A673 (cell line): ENCODE data around the gene KLRC4.

Source experiments
- EZH2 ChIP-seq: fragments of 200-600 bp; sonication (generic); IDR thresholded peaks from 2 replicates; pipeline ENCODE4 v1.6.1; 2017; ENCODE audit warnings: borderline replicate concordance, low read depth, mild to moderate bottlenecking, mixed read lengths, antibody characterized with exemption, low read length; ENCODE audit not compliant: poor library complexity, severe bottlenecking
- TF ChIP-seq, protein P1 (sequence below): fragments of 300-800, 200-600 bp; sonication (generic); conservative IDR thresholded peaks from 2 replicates; pipeline ENCODE4 v1.5.1; 2017; ENCODE audit warnings: low read depth, mild to moderate bottlenecking, antibody characterized with exemption, low read length, moderate library complexity, mixed read lengths

DNA sequence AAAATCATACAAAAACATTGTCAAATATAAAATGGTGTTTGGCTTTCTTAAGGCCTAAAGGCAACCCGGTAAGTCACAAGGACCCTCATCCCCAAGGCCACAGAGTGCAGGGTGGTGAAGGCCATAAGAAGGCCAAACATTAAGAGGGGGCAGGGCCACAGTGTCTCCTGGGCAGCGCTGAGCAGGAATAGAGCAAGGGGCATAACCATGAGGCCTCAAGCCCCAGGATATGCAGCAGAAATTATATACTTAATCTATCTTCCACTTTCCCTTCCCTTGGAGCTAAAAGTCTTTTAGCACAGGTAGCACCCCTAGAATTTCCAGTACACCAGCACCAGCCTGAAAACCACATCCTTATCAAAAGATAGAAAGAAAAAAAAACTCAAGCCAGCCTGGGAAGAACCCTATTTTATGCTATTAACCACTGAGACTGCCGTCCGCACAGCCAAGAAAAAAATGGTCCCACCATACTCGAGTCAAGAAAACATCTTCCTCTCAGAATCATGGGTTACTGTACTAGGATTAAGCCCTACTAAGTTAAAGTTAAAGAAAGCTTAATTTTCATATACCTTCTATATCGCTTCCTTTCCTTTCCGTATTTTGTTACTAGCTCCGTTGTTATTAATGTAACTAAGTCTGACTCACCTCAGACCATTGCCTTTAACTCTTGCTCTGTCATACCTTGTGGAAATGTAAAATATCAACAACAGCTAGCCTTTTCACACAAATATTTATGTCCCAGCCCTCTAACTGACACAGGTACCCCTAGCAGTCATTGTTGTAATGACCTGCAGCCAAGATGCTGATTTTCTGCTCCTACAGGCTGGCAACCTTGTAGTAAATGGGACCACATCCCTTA lies 39.8 kb downstream of the KLRC4 start:
- TF ChIP-seq, protein P1, sequence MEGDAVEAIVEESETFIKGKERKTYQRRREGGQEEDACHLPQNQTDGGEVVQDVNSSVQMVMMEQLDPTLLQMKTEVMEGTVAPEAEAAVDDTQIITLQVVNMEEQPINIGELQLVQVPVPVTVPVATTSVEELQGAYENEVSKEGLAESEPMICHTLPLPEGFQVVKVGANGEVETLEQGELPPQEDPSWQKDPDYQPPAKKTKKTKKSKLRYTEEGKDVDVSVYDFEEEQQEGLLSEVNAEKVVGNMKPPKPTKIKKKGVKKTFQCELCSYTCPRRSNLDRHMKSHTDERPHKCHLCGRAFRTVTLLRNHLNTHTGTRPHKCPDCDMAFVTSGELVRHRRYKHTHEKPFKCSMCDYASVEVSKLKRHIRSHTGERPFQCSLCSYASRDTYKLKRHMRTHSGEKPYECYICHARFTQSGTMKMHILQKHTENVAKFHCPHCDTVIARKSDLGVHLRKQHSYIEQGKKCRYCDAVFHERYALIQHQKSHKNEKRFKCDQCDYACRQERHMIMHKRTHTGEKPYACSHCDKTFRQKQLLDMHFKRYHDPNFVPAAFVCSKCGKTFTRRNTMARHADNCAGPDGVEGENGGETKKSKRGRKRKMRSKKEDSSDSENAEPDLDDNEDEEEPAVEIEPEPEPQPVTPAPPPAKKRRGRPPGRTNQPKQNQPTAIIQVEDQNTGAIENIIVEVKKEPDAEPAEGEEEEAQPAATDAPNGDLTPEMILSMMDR = no peak
- no peak for TF ChIP-seq EZH2
